GM18526 (cell line): ENCODE results near the gene LYZL1.
"Not testable (repeated sequence)": the region's sequence is repeated elsewhere in the genome, so short reads cannot be mapped to it uniquely, and the experiment has no call there.

Source experiments
- POLR2A ChIP-seq: IDR thresholded peaks from 3 replicates; pipeline ENCODE4 v1.6.1; 2011; ENCODE audit not compliant: insufficient read length; ENCODE audit errors: extremely low read depth

The LYZL1 gene

DNA sequence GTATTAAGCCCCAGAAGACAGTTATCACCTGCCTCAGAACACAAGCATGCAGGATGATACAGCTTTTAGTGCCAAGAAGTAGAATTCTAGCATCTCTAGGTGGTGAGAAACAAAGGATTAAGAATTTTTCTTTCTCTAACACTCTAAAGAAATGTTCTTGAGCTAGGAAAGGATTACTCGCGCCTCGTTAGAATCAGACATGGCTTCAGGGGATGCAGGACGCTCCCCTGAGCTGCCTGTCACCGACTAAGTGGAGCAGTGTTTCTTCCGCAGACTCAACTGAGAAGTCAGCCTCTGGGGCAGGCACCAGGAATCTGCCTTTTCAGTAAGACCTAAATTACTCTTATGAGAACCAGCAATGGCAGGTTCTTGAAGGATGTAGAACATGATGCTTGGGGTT, at the start of gene LYZL1:
Gene LYZL1, plus strand, starts transcription at position 165 of the 400 bp plus-strand sequence. CDS start 2,798 bp downstream, outside the sequence.
- TF ChIP-seq POLR2A = not testable (repeated sequence)

DNA sequence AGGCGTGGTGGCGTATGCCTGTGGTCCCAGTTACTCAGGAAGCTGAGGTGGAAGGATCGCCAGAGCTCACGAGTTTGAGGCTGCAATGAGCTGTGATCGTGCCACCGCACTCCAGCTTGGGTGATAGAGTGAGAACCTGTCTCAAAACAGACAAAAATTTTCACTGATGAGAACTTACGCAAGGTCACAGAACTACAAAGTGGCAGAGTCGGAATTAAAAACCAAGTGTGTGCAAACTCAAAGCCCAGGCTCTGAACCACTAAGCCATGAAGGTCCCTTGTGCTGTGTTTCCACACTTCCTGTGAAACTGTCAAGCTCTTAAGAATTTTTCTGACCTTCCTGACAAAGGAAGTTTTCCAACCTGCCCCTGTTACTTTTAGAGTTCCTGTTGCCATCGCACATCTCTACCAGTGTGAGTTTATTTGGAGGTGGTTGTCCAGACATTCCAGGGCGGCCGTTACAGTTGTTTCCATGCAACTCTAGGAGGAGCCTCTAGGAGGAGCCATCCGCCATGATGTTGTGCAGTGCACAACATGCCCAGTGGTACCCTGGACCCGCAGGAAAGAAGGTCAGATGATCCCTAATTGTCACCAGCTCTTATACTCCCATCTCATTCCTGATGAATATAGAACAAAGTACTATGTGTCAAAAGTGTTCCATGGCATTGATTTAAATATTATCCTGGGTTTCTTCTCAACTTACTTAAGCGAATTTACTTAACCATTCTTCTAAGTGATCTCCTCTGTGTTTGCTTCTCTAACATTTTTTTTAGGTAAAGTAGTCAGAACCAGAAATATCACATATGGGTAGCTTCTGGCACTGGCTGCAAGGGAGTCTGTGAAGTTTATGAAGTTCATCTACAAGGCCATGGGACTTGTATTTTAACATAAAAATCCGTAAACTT, 49.0 kb upstream of the LYZL1 start:
- no peak for TF ChIP-seq POLR2A

DNA sequence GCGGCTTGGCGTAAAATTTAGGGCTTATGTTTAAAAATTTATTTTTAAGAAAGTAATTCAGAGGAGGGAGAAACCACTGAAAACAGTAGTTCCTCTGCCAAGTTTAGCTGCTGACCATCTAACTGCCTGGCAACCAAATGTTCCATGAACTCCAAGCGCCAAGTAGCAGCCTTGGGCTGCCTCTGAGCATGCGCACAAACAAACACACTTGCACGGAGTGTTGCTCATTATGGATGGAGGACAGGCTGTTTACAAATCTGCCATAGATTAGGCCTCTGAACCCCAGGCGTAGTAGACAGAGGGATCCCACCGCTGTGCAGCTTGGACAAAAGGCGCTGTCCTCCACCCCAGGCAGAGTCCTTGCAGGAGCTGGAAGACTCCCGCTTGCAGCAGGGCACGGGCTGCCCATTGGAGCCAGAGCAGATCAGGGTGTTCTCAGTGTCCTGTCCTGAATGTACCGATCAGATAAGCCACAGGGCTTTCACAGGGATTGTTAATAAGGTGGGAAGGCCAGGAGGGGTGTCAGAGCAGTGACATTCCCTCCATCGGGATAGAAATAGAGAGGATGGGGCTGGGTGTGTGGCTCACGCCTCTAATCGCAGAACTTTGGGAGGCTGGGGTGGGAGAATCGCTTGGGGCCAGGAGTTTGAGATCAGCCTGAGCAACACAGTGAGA, 47.7 kb upstream of the LYZL1 start:
- no peak for TF ChIP-seq POLR2A

DNA sequence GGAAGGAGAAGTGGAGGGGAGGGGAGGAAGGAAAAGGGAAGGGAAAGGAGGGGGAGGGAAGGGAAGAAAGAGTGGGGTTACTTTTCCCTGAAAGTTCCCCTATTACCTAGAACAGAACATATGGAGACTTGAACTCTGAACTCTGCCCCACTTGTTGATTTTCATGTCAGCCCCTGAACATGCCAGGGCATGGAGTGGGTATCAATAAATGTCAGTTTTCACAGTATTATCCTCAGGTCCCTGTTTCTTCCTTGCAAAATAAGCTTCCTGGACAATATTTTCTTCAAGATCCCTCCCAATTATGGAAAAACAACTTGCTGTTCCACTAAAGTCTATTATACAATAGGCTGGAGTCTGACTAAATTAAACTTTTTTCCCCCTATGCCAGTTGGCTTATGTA, 46.9 kb upstream of the LYZL1 start:
- TF ChIP-seq POLR2A = no peak

DNA sequence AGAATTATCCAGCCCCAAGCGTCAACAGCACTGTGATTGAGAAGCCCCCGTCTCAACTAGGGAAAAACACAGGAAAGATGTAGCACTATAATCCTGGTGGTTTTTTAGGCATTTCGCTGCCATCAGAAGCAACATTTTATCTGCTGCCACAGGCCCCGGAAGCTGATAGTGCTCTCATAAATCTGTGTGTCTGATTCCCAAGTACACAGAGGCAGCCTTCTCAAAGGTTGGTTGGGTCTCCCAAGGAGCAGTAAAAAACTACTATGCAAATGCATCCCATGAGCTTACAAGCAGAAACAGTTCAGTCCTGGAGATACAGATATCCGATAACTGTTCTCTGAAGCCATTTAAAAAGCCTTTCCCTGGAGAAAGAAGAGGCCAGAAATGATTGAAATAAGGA, 45.8 kb upstream of the LYZL1 start:
- no peak for TF ChIP-seq POLR2A

DNA sequence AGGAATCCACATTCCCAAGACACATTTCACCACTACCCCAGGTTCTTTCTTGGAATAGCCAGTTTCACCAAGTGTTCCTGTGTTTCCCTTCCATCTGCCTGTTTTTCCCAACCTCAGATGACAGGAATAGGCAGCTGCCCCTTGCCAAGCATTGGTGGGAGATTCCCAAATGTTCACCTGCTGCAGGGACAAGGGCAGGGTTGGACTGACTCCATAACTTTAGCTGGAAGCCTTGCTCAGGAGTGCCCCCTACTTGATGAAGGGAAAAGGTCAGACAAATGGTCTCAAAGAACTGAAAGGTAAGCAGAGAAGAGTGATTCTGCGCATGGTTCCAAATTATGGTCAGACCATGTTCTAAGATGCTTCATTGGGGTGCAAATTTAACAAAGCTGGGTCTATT, 45.1 kb upstream of the LYZL1 start:
- no peak for TF ChIP-seq POLR2A

DNA sequence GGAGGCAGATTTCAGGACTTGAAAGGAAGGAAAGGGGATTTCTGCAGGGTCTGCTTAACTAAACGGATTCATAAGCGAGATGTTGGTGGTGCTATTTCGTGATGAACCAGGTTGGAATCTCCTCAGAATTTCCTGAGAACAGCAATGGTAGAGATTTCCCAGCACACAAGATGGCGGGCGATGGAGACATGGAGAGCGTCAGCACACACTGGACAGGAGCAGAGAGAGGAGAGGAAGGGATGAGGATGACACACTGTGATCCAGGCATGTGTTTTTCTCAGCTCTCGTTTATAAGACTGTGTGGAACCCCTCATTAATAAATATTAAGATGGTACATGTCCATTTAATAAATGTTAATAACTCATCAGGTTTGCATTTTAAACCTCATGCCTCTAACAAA, 43.9 kb upstream of the LYZL1 start:
- TF ChIP-seq POLR2A = no peak

DNA sequence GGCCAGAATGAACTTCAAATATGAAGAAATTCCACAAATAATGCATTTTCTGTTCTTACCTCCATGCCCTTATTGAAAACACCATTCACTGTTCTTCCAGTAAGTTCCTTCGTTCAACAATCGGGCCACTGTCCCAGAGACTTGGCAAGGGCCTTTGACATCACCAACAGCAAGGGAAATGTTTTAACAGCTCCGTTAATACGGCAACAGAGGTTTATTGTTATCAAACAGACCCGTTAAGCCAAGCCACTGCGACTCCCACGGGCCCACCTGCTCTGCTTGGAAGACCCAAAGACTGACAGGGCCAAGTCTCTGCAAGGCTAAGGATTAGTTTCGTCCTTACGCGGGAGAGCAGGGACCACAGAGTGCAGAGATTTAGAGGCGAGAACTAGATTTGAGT, 43.4 kb upstream of the LYZL1 start:
- TF ChIP-seq POLR2A = no peak

DNA sequence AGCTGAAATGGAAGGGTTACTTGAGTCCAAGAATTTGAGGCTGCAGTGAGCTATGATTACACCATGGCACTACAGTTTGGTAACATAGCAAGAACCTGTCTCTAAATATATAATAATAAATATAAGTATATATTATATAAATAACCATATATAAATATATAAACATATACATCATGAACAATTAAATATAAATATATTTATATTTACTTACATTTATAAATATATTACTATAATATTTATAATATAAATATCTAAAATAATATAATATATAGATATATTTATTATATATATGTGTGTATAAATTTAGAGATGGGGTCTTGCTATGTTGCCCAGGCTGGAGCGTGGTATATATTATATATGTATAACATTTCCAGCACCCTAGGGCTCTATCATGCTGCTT, 42.4 kb upstream of the LYZL1 start:
- no peak for TF ChIP-seq POLR2A

DNA sequence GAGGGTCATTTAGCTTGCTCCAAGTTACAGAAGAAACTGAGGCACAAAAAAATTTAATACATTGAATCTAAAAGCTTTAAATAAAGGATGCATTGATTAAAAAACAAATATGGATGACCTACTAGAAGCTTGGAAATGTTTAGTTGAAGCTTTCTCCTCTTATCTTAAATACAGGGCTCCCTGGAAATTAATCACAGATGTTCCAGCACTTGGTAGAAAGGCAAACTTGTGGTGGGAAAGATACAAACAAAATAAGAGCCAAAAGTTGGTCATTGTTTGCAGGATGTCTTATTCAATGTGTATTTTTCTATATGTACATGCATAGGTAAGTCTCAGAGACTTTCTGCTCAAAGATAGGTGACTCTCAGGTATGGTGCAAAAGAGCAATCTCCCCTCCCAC, 40.7 kb upstream of the LYZL1 start:
- TF ChIP-seq POLR2A = no peak

DNA sequence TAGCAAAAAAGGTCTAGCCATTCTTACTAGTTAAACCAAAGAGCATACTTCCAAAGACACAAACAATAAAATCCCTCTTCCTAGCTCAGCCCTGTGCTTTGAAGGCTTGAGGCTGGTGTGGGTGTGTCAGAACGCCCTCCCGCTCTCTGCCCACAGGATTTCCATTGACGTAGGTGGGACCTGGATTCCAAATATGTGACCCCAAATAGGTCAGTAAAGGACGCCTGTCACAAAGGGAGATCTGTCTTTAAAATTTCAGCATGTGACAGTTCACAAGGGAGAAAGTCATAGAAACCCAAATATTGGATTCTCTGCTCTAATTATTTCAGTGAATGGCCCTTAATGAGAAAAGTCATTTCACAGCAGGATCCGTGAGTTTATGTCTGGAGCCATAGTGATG, 39.9 kb upstream of the LYZL1 start:
- TF ChIP-seq POLR2A = no peak

DNA sequence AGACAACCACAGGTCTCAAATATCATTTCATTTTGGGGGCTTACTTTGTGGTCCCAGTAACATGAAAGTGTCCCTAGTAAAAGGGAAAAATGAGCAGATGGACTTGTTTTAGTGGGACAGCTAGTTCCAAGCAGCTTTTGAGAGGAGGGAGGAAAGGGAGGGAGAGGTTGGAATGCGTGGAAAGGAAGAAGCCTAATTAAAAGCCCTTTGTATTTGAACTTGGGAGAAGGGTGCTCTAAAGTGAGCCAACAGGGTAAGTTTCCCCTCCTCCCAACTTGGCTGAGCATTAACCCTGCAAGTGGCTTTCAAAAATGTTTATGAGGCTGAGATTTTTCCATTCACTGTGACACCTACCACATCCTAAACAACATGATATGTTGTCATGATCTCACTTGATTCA, 38.8 kb upstream of the LYZL1 start:
- no peak for TF ChIP-seq POLR2A

DNA sequence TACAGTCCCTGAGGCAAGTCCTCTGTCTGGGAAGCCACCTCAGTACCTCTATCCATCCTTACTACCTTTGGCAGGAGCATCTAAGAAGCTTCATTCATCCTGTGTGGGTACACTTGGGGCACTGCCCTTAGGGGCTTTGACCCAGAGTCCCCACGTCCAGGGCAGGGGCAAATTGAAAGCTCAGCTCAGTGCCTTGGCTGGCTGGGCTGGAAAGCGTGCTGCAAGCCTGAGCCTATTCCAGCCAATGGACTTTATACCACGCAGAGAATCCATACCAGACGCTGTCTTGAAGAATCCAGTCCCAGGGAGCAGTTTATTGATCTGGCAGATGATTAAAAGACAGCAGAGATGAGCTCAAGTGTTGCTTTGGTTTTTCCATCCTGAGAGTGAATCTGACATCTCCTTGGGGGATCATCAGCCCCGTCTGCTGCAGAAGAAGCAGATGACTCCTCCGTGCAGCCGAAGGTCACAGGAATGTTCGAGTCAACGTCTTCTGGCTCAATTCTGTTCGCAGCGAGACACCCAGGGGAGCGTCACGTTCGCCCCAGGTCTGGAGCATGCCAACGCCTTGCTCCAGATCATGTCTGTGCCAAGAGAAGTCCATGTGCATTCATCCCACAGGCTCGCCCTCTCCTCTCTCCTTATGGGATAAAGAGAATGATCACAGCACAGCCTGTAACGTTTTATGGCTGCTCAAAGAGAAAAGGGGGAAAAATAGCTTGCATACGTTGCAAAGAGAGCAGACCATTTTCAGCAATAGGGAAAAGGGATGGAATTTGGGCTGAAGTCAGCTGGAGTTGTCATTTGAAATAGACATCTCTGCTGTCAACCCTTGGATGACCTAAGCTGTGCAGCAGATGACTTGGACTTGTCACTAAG, 35.8 kb upstream of the LYZL1 start:
- TF ChIP-seq POLR2A = no peak

DNA sequence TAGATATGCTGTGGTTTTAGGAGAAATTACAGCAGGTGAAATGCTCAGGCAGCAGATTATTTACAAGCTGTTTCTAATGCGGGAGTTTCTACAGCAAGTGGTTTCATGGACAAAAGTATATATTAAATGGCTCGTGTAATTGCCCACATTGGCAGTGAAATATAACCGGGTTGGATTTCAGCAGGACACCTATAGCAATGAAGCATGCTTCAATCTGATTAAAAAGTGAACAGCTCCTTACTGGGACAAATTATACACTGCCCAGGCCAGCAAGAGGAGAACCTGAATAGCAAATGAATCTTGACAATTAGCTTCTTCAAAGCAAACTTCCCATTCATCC, 35.2 kb upstream of the LYZL1 start:
- no peak for TF ChIP-seq POLR2A
